IMR-90 (cell line): ENCODE results near the gene TNKS2. TPM values are rescaled to one million over a fixed set of nuclear protein-coding genes. Genes with fewer than 3 reads are reported as not detected.

Source experiments
- ATAC-seq: fragments of 200-7000 bp; cut with Tn5 transposase; 2 replicates; pipeline ENCODE4 v1.9.1; 2020; ENCODE audit warnings: low read depth, mild to moderate bottlenecking, moderate library complexity
- BruUV-seq: library from RNA; stranded (reverse); fragments of 400-500 nt; replicated peaks from 2 replicates; lab custom pipeline; 2021; lab: Mats Ljungman, UMichigan
- CTCF ChIA-PET: fragments of 300-600 bp; formaldehyde crosslinking; extraction: SDS; loops from one replicate; lab custom pipeline; 2021; ENCODE audit warnings: antibody characterized with exemption; lab: Yijun Ruan, JAX
- POLR2A ChIA-PET: fragments of 300-600 bp; sonication (Branson Sonifier 250); formaldehyde crosslinking; loops from one replicate; lab custom pipeline; 2022; ENCODE audit warnings: antibody characterized with exemption; ENCODE audit not compliant: unreplicated experiment; lab: Charles Lee
- DNase-seq: peaks from one replicate; pipeline ENCODE4 v3.0.0; 2013
- H2AFZ ChIP-seq: replicated peaks from 2 replicates; pipeline ENCODE3; 2013; ENCODE audit warnings: low read length, mild to moderate bottlenecking; ENCODE audit not compliant: poor library complexity
- H2AK5ac ChIP-seq: 2 replicates; pipeline ENCODE4 v1.6.1; 2013; ENCODE audit warnings: low read depth, low read length, inconsistent platforms
- H2AK9ac ChIP-seq: replicated peaks from 2 replicates; pipeline ENCODE3; 2013; ENCODE audit warnings: mild to moderate bottlenecking, low read depth, low read length, moderate library complexity; ENCODE audit not compliant: poor library complexity
- H2BK120ac ChIP-seq: 2 replicates; pipeline ENCODE4 v1.6.1; 2013; ENCODE audit warnings: low read depth, low read length, inconsistent platforms
- H2BK15ac ChIP-seq: 3 replicates; pipeline ENCODE4 v1.6.1; 2013; ENCODE audit warnings: low read depth, low read length, inconsistent platforms
- H2BK20ac ChIP-seq: 2 replicates; pipeline ENCODE4 v1.6.1; 2013; ENCODE audit warnings: low read depth, mild to moderate bottlenecking, inconsistent platforms, low read length, moderate library complexity
- H2BK5ac ChIP-seq: 2 replicates; pipeline ENCODE4 v1.6.1; 2013; ENCODE audit warnings: mild to moderate bottlenecking, low read depth, low read length, inconsistent platforms; ENCODE audit not compliant: poor library complexity, severe bottlenecking
- H3K14ac ChIP-seq: replicated peaks from 2 replicates; pipeline ENCODE4 v1.6.1; 2013; ENCODE audit warnings: low read depth, low read length, inconsistent platforms
- H3K18ac ChIP-seq: 2 replicates; pipeline ENCODE4 v1.6.1; 2013; ENCODE audit warnings: low read depth, low read length, control low read depth
- H3K23ac ChIP-seq: 2 replicates; pipeline ENCODE4 v1.6.1; 2013; ENCODE audit warnings: low read depth, low read length, inconsistent platforms
- H3K27ac ChIP-seq: 2 replicates; pipeline ENCODE4 v1.5.1; 2013; ENCODE audit warnings: mild to moderate bottlenecking, control low read depth, low read length; ENCODE audit not compliant: insufficient read depth
- H3K27me3 ChIP-seq: 2 replicates; pipeline ENCODE4 v1.6.1; 2013; ENCODE audit warnings: low read length; ENCODE audit not compliant: control insufficient read depth, insufficient read depth
- H3K36me3 ChIP-seq: 2 replicates; pipeline ENCODE4 v1.6.1; 2013; ENCODE audit warnings: low read length, mixed read lengths; ENCODE audit not compliant: control insufficient read depth, insufficient read depth
- H3K4ac ChIP-seq: 2 replicates; pipeline ENCODE4 v1.6.1; 2013; ENCODE audit warnings: low read depth, low read length, inconsistent platforms
- H3K4me1 ChIP-seq: 2 replicates; pipeline ENCODE4 v1.6.1; 2013; ENCODE audit warnings: low read length, mixed read lengths; ENCODE audit not compliant: control insufficient read depth, insufficient read depth
- H3K4me2 ChIP-seq: 2 replicates; pipeline ENCODE4 v1.6.1; 2013; ENCODE audit warnings: low read depth, mild to moderate bottlenecking, control low read depth, low read length, moderate library complexity
- H3K4me3 ChIP-seq: 2 replicates; pipeline ENCODE4 v1.5.1; 2013; ENCODE audit warnings: low read depth, mild to moderate bottlenecking, control low read depth, low read length, moderate library complexity; ENCODE audit not compliant: insufficient read depth
- H3K56ac ChIP-seq: 2 replicates; pipeline ENCODE4 v1.6.1; 2013; ENCODE audit warnings: low read length, inconsistent platforms; ENCODE audit not compliant: insufficient read depth; ENCODE audit errors: extremely low read depth
- H3K79me1 ChIP-seq, 2 experiments: 2 replicates each; pipeline ENCODE4 v1.6.1; 2013; ENCODE audit warnings: low read length in 2 of 2, inconsistent platforms in 1 of 2, low read depth in 1 of 2
- H3K9ac ChIP-seq: 2 replicates; pipeline ENCODE4 v1.6.1; 2013; ENCODE audit warnings: low read depth, low read length, control low read depth
- H3K9me1 ChIP-seq: 2 replicates; pipeline ENCODE4 v1.6.1; 2013; ENCODE audit warnings: low read length, inconsistent platforms; ENCODE audit not compliant: insufficient read depth
- H3K9me3 ChIP-seq: 2 replicates; pipeline ENCODE4 v1.6.1; 2013; ENCODE audit warnings: low read length; ENCODE audit not compliant: control insufficient read depth, insufficient read depth
- H4K20me1 ChIP-seq: 2 replicates; pipeline ENCODE4 v1.6.1; 2013; ENCODE audit warnings: low read length, inconsistent platforms; ENCODE audit not compliant: insufficient read depth
- H4K5ac ChIP-seq: 2 replicates; pipeline ENCODE4 v1.6.1; 2013; ENCODE audit warnings: mild to moderate bottlenecking, low read depth, low read length, control low read depth
- H4K8ac ChIP-seq, 2 experiments: 2 replicates each; pipeline ENCODE4 v1.6.1; 2013; ENCODE audit warnings: low read depth in 2 of 2, low read length in 2 of 2, control low read depth in 1 of 2, inconsistent platforms in 1 of 2
- H4K91ac ChIP-seq: 2 replicates; pipeline ENCODE4 v1.6.1; 2013; ENCODE audit warnings: low read depth, low read length, inconsistent platforms; ENCODE audit not compliant: insufficient read depth
- BHLHE40 ChIP-seq: fragments of 150-350 bp; IDR thresholded peaks from 2 replicates; pipeline ENCODE4 v1.6.1; 2016; ENCODE audit warnings: mild to moderate bottlenecking, low read depth, low read length
- CEBPB ChIP-seq: IDR thresholded peaks from 2 replicates; pipeline ENCODE4 v1.6.1; 2012; ENCODE audit warnings: low read depth, low read length, improper control_type of control experiment
- CHD1 ChIP-seq: IDR thresholded peaks from 2 replicates; pipeline ENCODE4 v1.6.1; 2012; ENCODE audit warnings: low read depth, low read length, improper control_type of control experiment
- FOS ChIP-seq: fragments of 150-350 bp; IDR thresholded peaks from 2 replicates; pipeline ENCODE4 v1.6.1; 2016; ENCODE audit warnings: low read depth, low read length
- MAFK ChIP-seq: IDR thresholded peaks from 2 replicates; pipeline ENCODE4 v1.6.1; 2012; ENCODE audit warnings: low read depth, low read length, improper control_type of control experiment
- MAZ ChIP-seq: IDR thresholded peaks from 2 replicates; pipeline ENCODE4 v1.6.1; 2012; ENCODE audit warnings: low read depth, mild to moderate bottlenecking, low read length, improper control_type of control experiment, moderate library complexity, borderline replicate concordance
- MXI1 ChIP-seq: IDR thresholded peaks from 2 replicates; pipeline ENCODE4 v1.6.1; 2012; ENCODE audit warnings: low read depth, mild to moderate bottlenecking, low read length, moderate library complexity, borderline replicate concordance
- NFE2L2 ChIP-seq: fragments of 150-350 bp; IDR thresholded peaks from 2 replicates; pipeline ENCODE4 v1.6.1; 2016; ENCODE audit warnings: low read depth, mild to moderate bottlenecking, low read length
- POLR2A ChIP-seq: IDR thresholded peaks from 2 replicates; pipeline ENCODE4 v1.6.1; 2012; ENCODE audit warnings: mild to moderate bottlenecking, low read depth, low read length
- RAD21 ChIP-seq: IDR thresholded peaks from 2 replicates; pipeline ENCODE4 v1.6.1; 2012; ENCODE audit warnings: low read length, improper control_type of control experiment
- RCOR1 ChIP-seq: IDR thresholded peaks from 2 replicates; pipeline ENCODE4 v1.6.1; 2012; ENCODE audit warnings: mild to moderate bottlenecking, low read length, improper control_type of control experiment; ENCODE audit not compliant: insufficient replicate concordance
- RFX5 ChIP-seq: IDR thresholded peaks from 2 replicates; pipeline ENCODE4 v1.8.0; 2012; ENCODE audit warnings: low read depth, mild to moderate bottlenecking, low read length, moderate library complexity
- SMC3 ChIP-seq: fragments of 150-350 bp; IDR thresholded peaks from 2 replicates; pipeline ENCODE4 v1.6.1; 2016; ENCODE audit warnings: low read depth, mild to moderate bottlenecking, antibody characterized with exemption, low read length, moderate library complexity
- WGBS, 2 experiments: methylation state at CpG; one replicate each; pipeline versions ENCODE4 v1.1.5 to v1.1.7; 2013; ENCODE audit warnings: missing lambda C conversion rate in 2 of 2; ENCODE audit not compliant: insufficient read length in 1 of 2; ENCODE audit errors: extremely low coverage in 2 of 2; 5-methylcytosine and 5-hydroxymethylcytosine counted together
- dilution Hi-C: fragments of 300-500 bp; cut with HindIII; formaldehyde crosslinking; loops from one replicate; pipeline ENCODE4 v1.14.3; 2018; ENCODE audit warnings: low sequenced_read_pairs; ENCODE audit not compliant: unreplicated experiment
- in situ Hi-C: fragments of 300-500 bp; cut with MboI; formaldehyde crosslinking; loops from 3 replicates; pipeline ENCODE4 v1.14.3; 2019; ENCODE audit warnings: low sequenced_read_pairs, inconsistent platforms, mixed read lengths
- intact Hi-C: fragments of 100-400 bp; cut with micrococcal nuclease; formaldehyde crosslinking; loops from 2 replicates; pipeline ENCODE4 v1.10.0; 2022
- polyA plus RNA-seq, 3 experiments: library from polyadenylated mRNA; depleted of rRNA; stranded (reverse); fragments of >200 nt; gene quantifications; 2 replicates each; pipeline ENCODE4 v1.2.3, GENCODE V29; 2012; ENCODE audit warnings: low replicate concordance in 1 of 3
- total RNA-seq: library from RNA; depleted of rRNA; stranded (reverse); fragments of >200 nt; gene quantifications from 2 replicates; pipeline ENCODE4 v1.2.3, GENCODE V29; 2012
- TF ChIP-seq, protein P1 (sequence below): fragments of 150-350 bp; IDR thresholded peaks from 2 replicates; pipeline ENCODE4 v1.6.1; 2017; ENCODE audit warnings: mild to moderate bottlenecking, antibody characterized with exemption, low read length, low read depth
- TF ChIP-seq, protein P2 (sequence below): fragments of 150-350 bp; IDR thresholded peaks from 2 replicates; pipeline ENCODE4 v1.6.1; 2016; ENCODE audit warnings: low read depth, mild to moderate bottlenecking, low read length, moderate library complexity, borderline replicate concordance
- TF ChIP-seq, protein P3 (sequence below): conservative IDR thresholded peaks from 2 replicates; pipeline ENCODE4 v1.5.1; 2012; ENCODE audit warnings: mild to moderate bottlenecking, low read depth, low read length, improper control_type of control experiment

The TNKS2 gene
- total and polyA plus RNA-seq, 2 of the 4 experiments (the other 2 are of a cell fraction) = 17.0 to 41.4 TPM

DNA sequence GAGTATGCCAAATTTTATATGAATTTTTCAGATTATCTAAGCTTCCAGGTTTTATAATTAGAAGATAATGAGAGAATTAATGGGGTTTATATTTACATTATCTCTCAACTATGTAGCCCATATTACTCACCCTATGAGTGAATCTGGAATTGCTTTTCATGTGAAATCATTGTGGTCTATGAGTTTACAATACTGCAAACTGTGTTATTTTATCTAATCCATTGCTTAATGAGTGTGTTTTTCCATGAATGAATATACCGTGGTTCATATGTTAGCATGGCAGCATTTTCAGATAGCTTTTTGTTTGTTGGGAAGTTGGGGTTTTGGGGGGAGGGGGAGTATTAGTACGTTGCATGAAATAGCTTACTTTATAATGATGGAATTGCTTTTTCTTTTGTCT, 66.5 kb downstream of the TNKS2 start:
- no peak overlapping the region for H2BK15ac ChIP-seq
- CTCF ChIA-PET = interaction anchor here (0.5 to 1.3 kb wide), 4 partner anchors 48 to 571 kb away, joined by 3 to 9 read pairs (median 3); no protein-coding TSS in a partner anchor
- H3K23ac ChIP-seq = no peak overlapping the region
- in situ Hi-C loops = no loop called here
- no peak overlapping the region for H3K56ac ChIP-seq
- no peak overlapping the region for H2BK120ac ChIP-seq
- peaks cover 5% of the 10 kb centered on the region for H3K36me3 ChIP-seq
- no peak overlapping the region for H3K4me3 ChIP-seq
- no peak for TF ChIP-seq POLR2A
- no peak for TF ChIP-seq NFE2L2
- peak; percentile 41; the same call in 1 of the 2 replicates for TF ChIP-seq FOS
- TF ChIP-seq, protein P1, sequence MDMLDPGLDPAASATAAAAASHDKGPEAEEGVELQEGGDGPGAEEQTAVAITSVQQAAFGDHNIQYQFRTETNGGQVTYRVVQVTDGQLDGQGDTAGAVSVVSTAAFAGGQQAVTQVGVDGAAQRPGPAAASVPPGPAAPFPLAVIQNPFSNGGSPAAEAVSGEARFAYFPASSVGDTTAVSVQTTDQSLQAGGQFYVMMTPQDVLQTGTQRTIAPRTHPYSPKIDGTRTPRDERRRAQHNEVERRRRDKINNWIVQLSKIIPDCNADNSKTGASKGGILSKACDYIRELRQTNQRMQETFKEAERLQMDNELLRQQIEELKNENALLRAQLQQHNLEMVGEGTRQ = no peak
- no peak for TF ChIP-seq RCOR1
- TF ChIP-seq MAFK = 0 out of 2 replicates have a peak, but pooled peaks have one; percentile 17
- TF ChIP-seq CEBPB = peak; percentile 85
- TF ChIP-seq MAZ = no peak
- TF ChIP-seq CHD1 = no peak
- TF ChIP-seq MXI1 = no peak
- TF ChIP-seq, protein P2, sequence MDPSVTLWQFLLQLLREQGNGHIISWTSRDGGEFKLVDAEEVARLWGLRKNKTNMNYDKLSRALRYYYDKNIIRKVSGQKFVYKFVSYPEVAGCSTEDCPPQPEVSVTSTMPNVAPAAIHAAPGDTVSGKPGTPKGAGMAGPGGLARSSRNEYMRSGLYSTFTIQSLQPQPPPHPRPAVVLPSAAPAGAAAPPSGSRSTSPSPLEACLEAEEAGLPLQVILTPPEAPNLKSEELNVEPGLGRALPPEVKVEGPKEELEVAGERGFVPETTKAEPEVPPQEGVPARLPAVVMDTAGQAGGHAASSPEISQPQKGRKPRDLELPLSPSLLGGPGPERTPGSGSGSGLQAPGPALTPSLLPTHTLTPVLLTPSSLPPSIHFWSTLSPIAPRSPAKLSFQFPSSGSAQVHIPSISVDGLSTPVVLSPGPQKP = no peak
- TF ChIP-seq BHLHE40 = no peak
- TF ChIP-seq RFX5 = no peak
- TF ChIP-seq, protein P3, sequence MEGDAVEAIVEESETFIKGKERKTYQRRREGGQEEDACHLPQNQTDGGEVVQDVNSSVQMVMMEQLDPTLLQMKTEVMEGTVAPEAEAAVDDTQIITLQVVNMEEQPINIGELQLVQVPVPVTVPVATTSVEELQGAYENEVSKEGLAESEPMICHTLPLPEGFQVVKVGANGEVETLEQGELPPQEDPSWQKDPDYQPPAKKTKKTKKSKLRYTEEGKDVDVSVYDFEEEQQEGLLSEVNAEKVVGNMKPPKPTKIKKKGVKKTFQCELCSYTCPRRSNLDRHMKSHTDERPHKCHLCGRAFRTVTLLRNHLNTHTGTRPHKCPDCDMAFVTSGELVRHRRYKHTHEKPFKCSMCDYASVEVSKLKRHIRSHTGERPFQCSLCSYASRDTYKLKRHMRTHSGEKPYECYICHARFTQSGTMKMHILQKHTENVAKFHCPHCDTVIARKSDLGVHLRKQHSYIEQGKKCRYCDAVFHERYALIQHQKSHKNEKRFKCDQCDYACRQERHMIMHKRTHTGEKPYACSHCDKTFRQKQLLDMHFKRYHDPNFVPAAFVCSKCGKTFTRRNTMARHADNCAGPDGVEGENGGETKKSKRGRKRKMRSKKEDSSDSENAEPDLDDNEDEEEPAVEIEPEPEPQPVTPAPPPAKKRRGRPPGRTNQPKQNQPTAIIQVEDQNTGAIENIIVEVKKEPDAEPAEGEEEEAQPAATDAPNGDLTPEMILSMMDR = no peak
- TF ChIP-seq SMC3 = no peak
- no peak for TF ChIP-seq RAD21
- dilution Hi-C loops = no loop called here
- no peak overlapping the region for H2BK5ac ChIP-seq
- BruUV-seq = no TSS peak
- no peak overlapping the region for H3K4ac ChIP-seq
- no peak overlapping the region for H2AK5ac ChIP-seq
- H4K20me1 ChIP-seq = no peaks in the 10 kb centered on the region
- DNase-seq (peak; percentile 65), ATAC-seq (peak; percentile 76)
- H3K9me3 ChIP-seq = no peaks in the 10 kb centered on the region
- no peak overlapping the region for H2AFZ ChIP-seq
- H3K27me3 ChIP-seq = no peaks in the 10 kb centered on the region
- H4K8ac ChIP-seq = no peak overlapping the region
- no peak overlapping the region for H3K14ac ChIP-seq
- no peaks in the 10 kb centered on the region for H3K79me1 ChIP-seq
- intact Hi-C loops = loop anchor here (2.0 to 10.0 kb wide), 3 partner anchors 37 to 100 kb away; partner anchors contain the start of gene FGFBP3
- peaks cover 4% of the 10 kb centered on the region for H3K4me1 ChIP-seq
- no peak overlapping the region for H3K4me2 ChIP-seq
- no peak overlapping the region for H3K9ac ChIP-seq
- no peak overlapping the region for H2BK20ac ChIP-seq
- no peaks in the 10 kb centered on the region; the same call in 1 of the 2 replicates for H3K9me1 ChIP-seq
- WGBS, 2 experiments = no CpG with 5 or more reads among the region's 2 CpGs
- no peak overlapping the region for H3K18ac ChIP-seq
- H4K5ac ChIP-seq = no peak overlapping the region
- H4K91ac ChIP-seq = no peak overlapping the region
- H2AK9ac ChIP-seq = no peak overlapping the region
- POLR2A ChIA-PET = interaction anchor here (0.6 kb wide), 1 partner anchor 147 kb away, joined by 3 read pairs; no protein-coding TSS in a partner anchor
- H3K27ac ChIP-seq = no peak overlapping the region
